ENCODE measurements around the gene GRM2. TPM values are rescaled to one million over a fixed set of nuclear protein-coding genes. Genes with fewer than 3 reads are reported as not detected.
"Not testable (repeated sequence)": the region's sequence is repeated elsewhere in the genome, so short reads cannot be mapped to it uniquely, and the experiment has no call there.

The GRM2 gene
- total RNA-seq, 4 donors from 2014 or later, result 0.30 to 1.8 (median 0.48) TPM; not detected in 1

- Histone ChIP-seq H3K36me3 (no peaks in the 10 kb centered on the region), H3K27me3 (no peaks in the 10 kb centered on the region), H3K9me3 (no peaks in the 10 kb centered on the region), H3K4me3 (no peak overlapping the region), H3K4me1 (no peaks in the 10 kb centered on the region), H3K27ac (no peak overlapping the region)
- intact Hi-C loops (cut with DNase I; ENCODE audit: low total_unique reads), result no loop called here
- no peak for TF ChIP-seq POLR2A (IDR thresholded peaks at IDR 0.05)
- no peak for DNase-seq
Observed at GRCh38 chr3:51735039-51735438, 28.2 kb downstream of the GRM2 start.

- Histone ChIP-seq H3K4me1 (no peaks in the 10 kb centered on the region), H3K27ac (no peak overlapping the region), H3K9me3 (no peaks in the 10 kb centered on the region), H3K4me3 (no peak overlapping the region), H3K36me3 (no peaks in the 10 kb centered on the region), H3K27me3 (no peaks in the 10 kb centered on the region)
- intact Hi-C loops (cut with DNase I; ENCODE audit: low total_unique reads), result no loop called here
- DNase-seq, result no peak
- no peak for TF ChIP-seq CTCF (IDR thresholded peaks at IDR 0.05)
- TF ChIP-seq POLR2A (IDR thresholded peaks at IDR 0.05), result no peak
Observed at GRCh38 chr3:51735950-51736349, 29.1 kb downstream of the GRM2 start.

- no peak overlapping the region for H3K4me3 ChIP-seq
- H3K27ac ChIP-seq, result no peak overlapping the region
- no peaks in the 10 kb centered on the region for H3K4me1 ChIP-seq
- H3K36me3 ChIP-seq, result no peaks in the 10 kb centered on the region
- H3K9me3 ChIP-seq, result no peaks in the 10 kb centered on the region
- intact Hi-C loops (cut with DNase I; ENCODE audit: low total_unique reads), result no loop called here
- H3K27me3 ChIP-seq, result no peaks in the 10 kb centered on the region
- no peak for DNase-seq
- TF ChIP-seq POLR2A (IDR thresholded peaks at IDR 0.05) (no peak), CTCF (IDR thresholded peaks at IDR 0.05) (no peak)
Observed at GRCh38 chr3:51739110-51739509, 32.2 kb downstream of the GRM2 start.

GRCh38 chr3:51742320-51742719 lies 35.5 kb downstream of the GRM2 start:
- H3K27me3 ChIP-seq; H3K4me1 ChIP-seq; DNase-seq; H3K36me3 ChIP-seq; intact Hi-C loops (cut with DNase I; ENCODE audit: low total_unique reads); H3K4me3 ChIP-seq; H3K27ac ChIP-seq; H3K9me3 ChIP-seq: not testable (repeated sequence)

- H3K27me3 ChIP-seq; H3K4me3 ChIP-seq; H3K9me3 ChIP-seq; H3K4me1 ChIP-seq; H3K36me3 ChIP-seq; H3K27ac ChIP-seq; intact Hi-C loops (cut with DNase I; ENCODE audit: low total_unique reads); DNase-seq: not testable (repeated sequence)
Observed at GRCh38 chr3:51742978-51743377, 36.1 kb downstream of the GRM2 start.

- Histone ChIP-seq H3K4me3 (no peak overlapping the region), H3K36me3 (no peaks in the 10 kb centered on the region), H3K4me1 (no peaks in the 10 kb centered on the region), H3K9me3 (no peaks in the 10 kb centered on the region), H3K27me3 (no peaks in the 10 kb centered on the region), H3K27ac (no peak overlapping the region)
- TF ChIP-seq CTCF (IDR thresholded peaks at IDR 0.05) (no peak), POLR2A (IDR thresholded peaks at IDR 0.05) (no peak)
- no peak for DNase-seq
- intact Hi-C loops (cut with DNase I; ENCODE audit: low total_unique reads), result no loop called here
Observed at GRCh38 chr3:51747840-51748239, 41.0 kb downstream of the GRM2 start.

GRCh38 chr3:51748327-51748726 lies 41.5 kb downstream of the GRM2 start:
- intact Hi-C loops (cut with DNase I; ENCODE audit: low total_unique reads), result no loop called here
- H3K27me3 ChIP-seq, result no peaks in the 10 kb centered on the region
- no peak overlapping the region for H3K4me3 ChIP-seq
- DNase-seq, result no peak
- H3K4me1 ChIP-seq, result no peaks in the 10 kb centered on the region
- no peaks in the 10 kb centered on the region for H3K36me3 ChIP-seq
- TF ChIP-seq POLR2A (IDR thresholded peaks at IDR 0.05) (no peak), CTCF (IDR thresholded peaks at IDR 0.05) (no peak)
- H3K9me3 ChIP-seq, result no peaks in the 10 kb centered on the region
- no peak overlapping the region for H3K27ac ChIP-seq

Measured in uterus (tissue), 4 donors.